GM13976 (cell line): ENCODE measurements around the gene SMYD3.
"Not testable (repeated sequence)": the region's sequence is repeated elsewhere in the genome, so short reads cannot be mapped to it uniquely, and the experiment has no call there.

Experiments used
- DNase-seq: peaks from one replicate; pipeline ENCODE4 v3.0.0; 2012; ENCODE audit warnings: low spot score
- CTCF ChIP-seq: IDR thresholded peaks from 2 replicates; pipeline ENCODE4 v1.5.1; 2012; ENCODE audit warnings: borderline replicate concordance, mild to moderate bottlenecking; ENCODE audit not compliant: insufficient read depth; ENCODE audit errors: extremely low read depth, missing control alignments, control extremely low read depth
- in situ Hi-C: fragments of 300-500 bp; cut with MboI; formaldehyde crosslinking; loops from one replicate; pipeline ENCODE4 v1.12.0; 2022; ENCODE audit warnings: low sequenced_read_pairs, mixed read lengths, inconsistent platforms; ENCODE audit not compliant: unreplicated experiment

Gene SMYD3

GRCh38 chr1:245952383-245953026, 554.6 kb downstream of the SMYD3 start:
- TF ChIP-seq CTCF = no peak
- no peak for DNase-seq
- in situ Hi-C loops = no loop called here

GRCh38 chr1:245948786-245949185, 558.3 kb downstream of the SMYD3 start:
- in situ Hi-C loops = no loop called here
- TF ChIP-seq CTCF = no peak
- DNase-seq = no peak

GRCh38 chr1:245946905-245947304, 560.2 kb downstream of the SMYD3 start:
- in situ Hi-C loops = no loop called here
- no peak for TF ChIP-seq CTCF
- DNase-seq = no peak

- DNase-seq, in situ Hi-C loops: not testable (repeated sequence)
Measured at GRCh38 chr1:245945136-245945535, 561.9 kb downstream of the SMYD3 start.

GRCh38 chr1:245942856-245943255, 564.2 kb downstream of the SMYD3 start:
- no peak for DNase-seq
- in situ Hi-C loops = no loop called here
- TF ChIP-seq CTCF = no peak

GRCh38 chr1:245941771-245942170, 565.3 kb downstream of the SMYD3 start:
- DNase-seq, in situ Hi-C loops: not testable (repeated sequence)

GRCh38 chr1:245939756-245940345, 567.2 kb downstream of the SMYD3 start:
- in situ Hi-C loops = no loop called here
- no peak for TF ChIP-seq CTCF
- no peak for DNase-seq

GRCh38 chr1:245938046-245938435, 569.0 kb downstream of the SMYD3 start:
- in situ Hi-C loops = no loop called here
- TF ChIP-seq CTCF = no peak
- DNase-seq = no peak
